GM18907 (cell line): ENCODE data around the gene DOK7.

Experiments
- ATAC-seq: cut with Tn5 transposase; IDR thresholded peaks from one replicate; pipeline ENCODE4 v1.9.1; 2021; ENCODE audit warnings: mild to moderate bottlenecking, moderate library complexity; ENCODE audit not compliant: unreplicated experiment

Gene DOK7

GRCh38 chr4:3486541-3487540 lies 23.7 kb downstream of the DOK7 start:
- no peak for ATAC-seq

- no peak for ATAC-seq
Measured at GRCh38 chr4:3487861-3488260, 24.8 kb downstream of the DOK7 start.

- ATAC-seq: no peak
Measured at GRCh38 chr4:3488820-3489219, 25.7 kb downstream of the DOK7 start.

- no peak for ATAC-seq
Measured at GRCh38 chr4:3489451-3489962, 26.4 kb downstream of the DOK7 start.

- ATAC-seq: no peak
Measured at GRCh38 chr4:3491681-3492405, 28.7 kb downstream of the DOK7 start.

- ATAC-seq: no peak
Measured at GRCh38 chr4:3492741-3493719, 29.9 kb downstream of the DOK7 start.

- no peak for ATAC-seq
Measured at GRCh38 chr4:3493720-3494461, 30.8 kb downstream of the DOK7 start.

- ATAC-seq: no peak
Measured at GRCh38 chr4:3494462-3494871, 31.4 kb downstream of the DOK7 start.

GRCh38 chr4:3495204-3495975 lies 32.3 kb downstream of the DOK7 start:
- no peak for ATAC-seq

GRCh38 chr4:3496021-3496420 lies 32.9 kb downstream of the DOK7 start:
- ATAC-seq: no peak

- no peak for ATAC-seq
Measured at GRCh38 chr4:3497095-3497494, 34.0 kb downstream of the DOK7 start.

- no peak for ATAC-seq
Measured at GRCh38 chr4:3497523-3498389, 34.6 kb downstream of the DOK7 start.

GRCh38 chr4:3498407-3498806 lies 35.3 kb downstream of the DOK7 start:
- ATAC-seq: no peak

- ATAC-seq: no peak
Measured at GRCh38 chr4:3498901-3499510, 35.9 kb downstream of the DOK7 start.

- ATAC-seq: no peak
Measured at GRCh38 chr4:3499710-3500109, 36.6 kb downstream of the DOK7 start.

GRCh38 chr4:3500111-3500510 lies 37.0 kb downstream of the DOK7 start:
- ATAC-seq: no peak

- no peak for ATAC-seq
Measured at GRCh38 chr4:3500634-3501101, 37.6 kb downstream of the DOK7 start.
